Breast epithelium (tissue), 3 donors: ENCODE measurements around the gene RPSA.

ENCODE experiments used
- CTCF ChIP-seq, 3 donors: fragments of 450-650 bp; IDR thresholded peaks; one replicate each; pipeline ENCODE4 v1.5.1; 2016 to 2017; ENCODE audit warnings: antibody characterized with exemption in 3 of 3, mild to moderate bottlenecking in 3 of 3, moderate library complexity in 3 of 3
- POLR2A ChIP-seq: fragments of 450-650 bp; IDR thresholded peaks from one replicate; pipeline ENCODE4 v1.6.1; 2016; ENCODE audit warnings: antibody characterized with exemption, mild to moderate bottlenecking, moderate library complexity

DNA sequence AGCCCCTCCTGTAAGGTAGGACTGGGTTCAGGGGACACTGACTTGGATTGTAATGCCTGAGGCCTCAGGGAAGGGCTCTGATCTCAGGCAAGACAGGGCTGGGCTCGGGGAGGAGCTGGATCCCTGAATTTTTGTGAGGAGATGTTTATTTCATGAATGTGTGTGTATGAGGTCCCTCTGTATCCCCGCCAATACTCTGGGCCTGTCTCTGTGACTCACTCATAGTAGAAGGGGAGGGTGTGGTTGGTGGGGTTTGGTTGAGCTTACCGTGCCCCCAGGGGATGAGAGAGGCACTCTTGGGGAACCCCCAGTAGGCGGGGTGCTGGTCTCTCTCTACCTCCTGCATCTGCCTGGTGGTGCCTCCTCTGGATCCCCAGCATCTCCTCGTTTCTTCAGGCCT, 28.1 kb downstream of the RPSA start:
- no peak for TF ChIP-seq CTCF (IDR thresholded peaks at IDR 0.05)
- no peak for TF ChIP-seq POLR2A
